Aorta (tissue), 5 donors: ENCODE measurements around the gene FOXF1. TPM values are rescaled to one million over a fixed set of nuclear protein-coding genes. Genes with fewer than 3 reads are reported as not detected.

Source experiments
- ATAC-seq: fragments of 200-7000 bp; cut with Tn5 transposase; one replicate; pipeline ENCODE4 v1.9.1; 2022; ENCODE audit warnings: moderate library complexity; ENCODE audit not compliant: low FRiP score
- DNase-seq, 2 donors: peaks; one replicate each; pipeline ENCODE4 v3.0.0-alpha.2; 2020
- H3K27ac ChIP-seq, 2 donors: one replicate each; pipeline ENCODE4 v1.5.1; 2013; ENCODE audit warnings: low read length in 2 of 2, mild to moderate bottlenecking in 2 of 2, moderate library complexity in 2 of 2, control low read depth in 1 of 2, inconsistent platforms in 1 of 2, low read depth in 1 of 2
- H3K27me3 ChIP-seq, 2 donors: one replicate each; pipeline ENCODE4 v1.6.1; 2013; ENCODE audit warnings: control low read depth in 1 of 2, low read length in 1 of 2, mild to moderate bottlenecking in 1 of 2, moderate library complexity in 1 of 2; ENCODE audit not compliant: insufficient read depth in 2 of 2, control insufficient read depth in 1 of 2
- H3K36me3 ChIP-seq, 2 donors: one replicate each; pipeline ENCODE4 v1.6.1; 2013; ENCODE audit warnings: control low read depth in 1 of 2, low read length in 1 of 2, mild to moderate bottlenecking in 1 of 2; ENCODE audit not compliant: insufficient read depth in 2 of 2, control insufficient read depth in 1 of 2
- H3K4me1 ChIP-seq, 2 donors: one replicate each; pipeline ENCODE4 v1.6.1; 2013; ENCODE audit warnings: low read length in 2 of 2, control low read depth in 1 of 2, mild to moderate bottlenecking in 1 of 2, moderate library complexity in 1 of 2; ENCODE audit not compliant: insufficient read depth in 2 of 2, control insufficient read depth in 1 of 2
- H3K4me3 ChIP-seq, 2 donors: one replicate each; pipeline ENCODE4 v1.5.1; 2013; ENCODE audit warnings: low read length in 2 of 2, control low read depth in 1 of 2, mild to moderate bottlenecking in 1 of 2
- H3K9me3 ChIP-seq: one replicate; pipeline ENCODE4 v1.6.1; 2013; ENCODE audit warnings: mild to moderate bottlenecking, low read length; ENCODE audit not compliant: control insufficient read depth
- WGBS, 2 donors: extraction: QIAGEN DNeasy Blood & Tissue Kit; methylation state at CpG; one replicate each; pipeline ENCODE4 v1.1.7; 2013; 5-methylcytosine and 5-hydroxymethylcytosine counted together
- intact Hi-C, 2 donors: fragments of 100-400 bp; cut with DNase I; formaldehyde crosslinking; loops; one replicate each; pipeline versions ENCODE4 v1.14.2 to v1.15.0; 2022
- long read RNA-seq, 2 donors: library from polyadenylated mRNA; unstranded; transcript quantifications; one replicate each; pipeline ENCODE4 v2.0.0, GENCODE V29; 2020 to 2021
- polyA plus RNA-seq, 2 donors: library from polyadenylated mRNA; stranded (reverse); fragments of 200-250 nt; gene quantifications; one replicate each; pipeline ENCODE4 v1.2.3, GENCODE V29; 2013
- total RNA-seq, 2 donors: library from RNA; stranded (reverse); fragmentation: NEBNext Ultra II Directional; extraction: Animal tissue kit (Norgen Biotek cat#: 25700); gene quantifications; one replicate each; pipeline ENCODE4 v1.2.1, GENCODE V29; 2021
- donor health status: healthy with polysubstance abuse.
- donor health status: Bipolar disorder and iron deficiency.
- donor health status: DM: no; HTN: no; CAD: no.
- donor health status: DM: no; HTN: no; CAD: no.
- donor health status: DM: yes; HTN: yes; CAD: no.

The FOXF1 gene
- total RNA-seq (1 to 10 TPM in 1 of 2 donors, under 1 TPM in 1; 0.88 to 1.8 TPM), polyA plus RNA-seq (under 1 TPM; 0.10 to 0.13 TPM)
- long read RNA-seq, donor 1, partial matches to known transcripts: 0 of 2 reads
- long read RNA-seq, donor 1, other reads (novel, unspliced or antisense): 0 of 2 reads
- long read RNA-seq, donor 2, partial matches to known transcripts: 0 of 4 reads
- long read RNA-seq, donor 2, other reads (novel, unspliced or antisense): 1 of 4 reads

DNA sequence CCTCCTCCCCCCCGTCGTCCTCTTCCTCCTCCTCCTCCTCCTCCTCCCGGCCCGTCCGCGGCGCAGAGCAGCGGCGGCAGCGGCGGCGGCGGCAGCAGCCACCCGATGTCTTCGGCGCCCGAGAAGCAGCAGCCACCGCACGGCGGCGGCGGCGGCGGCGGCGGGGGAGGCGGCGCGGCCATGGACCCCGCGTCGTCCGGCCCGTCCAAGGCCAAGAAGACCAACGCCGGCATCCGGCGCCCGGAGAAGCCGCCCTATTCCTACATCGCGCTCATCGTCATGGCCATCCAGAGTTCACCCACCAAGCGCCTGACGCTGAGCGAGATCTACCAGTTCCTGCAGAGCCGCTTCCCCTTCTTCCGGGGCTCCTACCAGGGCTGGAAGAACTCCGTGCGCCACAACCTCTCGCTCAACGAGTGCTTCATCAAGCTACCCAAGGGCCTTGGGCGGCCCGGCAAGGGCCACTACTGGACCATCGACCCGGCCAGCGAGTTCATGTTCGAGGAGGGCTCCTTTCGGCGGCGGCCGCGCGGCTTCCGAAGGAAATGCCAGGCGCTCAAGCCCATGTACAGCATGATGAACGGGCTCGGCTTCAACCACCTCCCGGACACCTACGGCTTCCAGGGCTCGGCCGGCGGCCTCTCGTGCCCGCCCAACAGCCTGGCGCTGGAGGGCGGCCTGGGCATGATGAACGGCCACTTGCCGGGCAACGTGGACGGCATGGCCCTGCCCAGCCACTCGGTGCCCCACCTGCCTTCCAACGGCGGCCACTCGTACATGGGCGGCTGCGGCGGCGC lies at the start of gene FOXF1:
TSS of gene FOXF1 (plus strand) at position 63 of the 797 bp plus-strand sequence. CDS start at position 106, 43 bp downstream.
- H3K4me1 ChIP-seq: no peaks in the 10 kb centered on the region
- 2 to 3% methylated on average over 62 to 89 of the region's 89 CpGs for WGBS, 2 donors
- H3K9me3 ChIP-seq: no peaks in the 10 kb centered on the region
- no peak within 1 kb of the TSS for H3K27ac ChIP-seq
- DNase-seq (no peak), ATAC-seq (no peak)
- no peaks in the 10 kb centered on the region for H3K27me3 ChIP-seq
- H3K4me3 ChIP-seq: peak within 1 kb of the TSS; percentile 53 to 58
- H3K36me3 ChIP-seq: no peaks in the 10 kb centered on the region
- intact Hi-C loops: no loop called here

DNA sequence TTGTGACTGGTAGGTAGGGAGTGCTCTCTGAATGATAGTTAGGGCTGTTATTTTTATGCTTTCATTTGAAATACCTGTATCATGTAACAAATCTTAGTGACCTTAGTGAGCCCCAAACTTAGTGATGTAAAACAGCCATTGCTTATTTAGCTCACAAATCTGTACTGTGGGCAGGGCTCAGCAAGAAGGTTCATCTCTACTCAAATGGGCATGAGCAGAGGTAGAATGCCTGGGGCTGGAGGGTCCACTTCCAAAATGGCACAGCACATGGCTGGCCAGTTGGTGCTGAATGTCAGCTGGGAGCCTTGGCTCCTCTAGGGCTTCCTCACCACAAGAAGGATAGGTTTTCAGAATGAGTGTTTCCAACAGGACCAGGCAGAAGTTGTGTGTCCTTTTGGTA lies 49.3 kb upstream of the FOXF1 start:
- intact Hi-C loops: no loop called here
- no peak for ATAC-seq
- no peaks in the 10 kb centered on the region for H3K27me3 ChIP-seq
- no peaks in the 10 kb centered on the region for H3K36me3 ChIP-seq
- H3K4me1 ChIP-seq: no peaks in the 10 kb centered on the region
- peaks cover 11% of the 10 kb centered on the region for H3K9me3 ChIP-seq
- no peak for DNase-seq
- H3K4me3 ChIP-seq: no peak overlapping the region
- no peak overlapping the region for H3K27ac ChIP-seq

DNA sequence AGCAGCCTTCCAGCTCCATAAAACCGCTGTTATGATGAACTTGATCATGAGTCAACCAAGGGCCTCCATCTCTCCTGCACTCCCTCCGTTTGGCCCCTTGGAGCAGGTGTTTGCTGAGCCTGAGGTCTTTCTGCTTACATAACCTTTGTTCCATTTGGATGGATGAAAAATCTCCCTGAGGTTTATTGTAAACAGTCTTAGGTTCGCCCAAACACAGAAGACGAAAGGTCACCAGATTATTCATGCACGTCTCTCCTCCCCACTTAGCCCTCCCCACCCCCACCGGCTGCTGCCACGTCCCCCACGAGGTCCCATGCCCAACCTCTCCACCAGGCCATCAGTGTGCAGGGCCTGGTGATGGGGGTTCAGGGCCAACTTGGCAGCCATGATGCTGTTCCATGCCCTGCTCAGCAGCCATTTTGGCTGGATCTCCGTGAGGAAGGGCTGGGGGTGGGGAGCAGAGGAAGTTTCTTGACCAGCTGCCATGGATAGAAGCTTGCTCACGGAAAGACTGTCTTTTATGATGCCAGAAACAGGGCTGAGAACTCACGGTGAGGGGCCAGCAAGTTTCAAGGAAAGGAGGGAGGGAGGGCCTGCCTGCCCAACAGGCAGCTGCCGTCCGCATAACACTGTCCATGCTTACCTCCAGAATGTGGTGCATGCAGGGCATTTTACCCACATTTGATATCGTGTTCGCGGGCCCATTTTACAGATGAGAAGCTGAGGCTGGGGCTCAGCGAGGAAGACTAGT lies 47.8 kb upstream of the FOXF1 start:
- ATAC-seq (no peak), DNase-seq (no peak)
- H3K4me3 ChIP-seq: no peak overlapping the region
- no peaks in the 10 kb centered on the region for H3K36me3 ChIP-seq
- no peaks in the 10 kb centered on the region for H3K27me3 ChIP-seq
- H3K9me3 ChIP-seq: peaks cover 11% of the 10 kb centered on the region
- H3K4me1 ChIP-seq: no peaks in the 10 kb centered on the region
- no peak overlapping the region for H3K27ac ChIP-seq
- WGBS, 2 donors: 58 to 67% methylated on average over 17 of the region's 17 CpGs
- intact Hi-C loops: no loop called here

DNA sequence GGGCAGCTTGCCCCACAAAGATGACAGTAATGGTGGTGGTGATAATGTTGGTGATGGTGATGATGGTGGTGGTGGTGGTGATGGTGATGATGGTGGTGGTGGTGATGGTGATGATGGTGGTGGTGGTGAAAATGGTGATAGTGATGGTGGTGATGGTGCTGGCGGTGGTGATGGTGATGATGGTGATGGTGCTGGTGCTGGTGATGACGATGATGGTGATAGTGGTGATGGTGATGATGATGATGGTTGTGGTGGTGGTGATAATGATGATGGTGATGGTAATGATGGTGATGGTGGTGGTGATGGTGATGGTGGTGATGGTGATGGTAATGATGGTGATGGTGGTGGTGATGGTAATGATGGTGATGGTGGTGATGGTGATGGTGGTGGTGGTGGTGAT lies 46.3 kb upstream of the FOXF1 start:
- ATAC-seq (no peak), DNase-seq (no peak)
- Histone ChIP-seq H3K9me3 (peaks cover 11% of the 10 kb centered on the region), H3K4me3 (no peak overlapping the region), H3K36me3 (no peaks in the 10 kb centered on the region), H3K27me3 (no peaks in the 10 kb centered on the region), H3K4me1 (no peaks in the 10 kb centered on the region), H3K27ac (no peak overlapping the region)
- 98 to 100% methylated on average over 2 of the region's 2 CpGs for WGBS, 2 donors
- intact Hi-C loops: no loop called here

DNA sequence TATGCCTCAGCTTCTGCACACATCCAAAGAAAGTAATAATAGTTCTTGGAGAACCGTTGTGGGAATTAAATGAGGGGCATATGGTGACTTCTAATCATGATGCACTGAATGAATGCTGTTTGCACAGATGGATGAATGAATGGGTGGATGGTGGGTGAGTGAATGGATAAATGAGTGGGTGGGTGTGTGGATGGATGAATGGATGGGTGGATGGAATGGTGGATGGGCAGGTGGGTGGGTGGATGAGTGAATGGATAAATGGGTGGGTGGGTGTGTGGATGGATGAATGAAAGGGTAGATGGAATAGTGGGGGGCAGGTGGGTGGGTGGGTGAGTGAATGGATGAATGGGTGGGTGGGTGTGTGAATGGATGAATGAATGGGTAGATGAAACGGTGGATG lies 44.9 kb upstream of the FOXF1 start:
- no peaks in the 10 kb centered on the region for H3K4me1 ChIP-seq
- no peak for DNase-seq
- H3K4me3 ChIP-seq: no peak overlapping the region
- intact Hi-C loops: no loop called here
- no peaks in the 10 kb centered on the region for H3K27me3 ChIP-seq
- no peak for ATAC-seq
- H3K36me3 ChIP-seq: no peaks in the 10 kb centered on the region
- H3K9me3 ChIP-seq: peaks cover 7% of the 10 kb centered on the region
- WGBS, 2 donors: 92 to 94% methylated on average over 2 of the region's 2 CpGs
- H3K27ac ChIP-seq: no peak overlapping the region

DNA sequence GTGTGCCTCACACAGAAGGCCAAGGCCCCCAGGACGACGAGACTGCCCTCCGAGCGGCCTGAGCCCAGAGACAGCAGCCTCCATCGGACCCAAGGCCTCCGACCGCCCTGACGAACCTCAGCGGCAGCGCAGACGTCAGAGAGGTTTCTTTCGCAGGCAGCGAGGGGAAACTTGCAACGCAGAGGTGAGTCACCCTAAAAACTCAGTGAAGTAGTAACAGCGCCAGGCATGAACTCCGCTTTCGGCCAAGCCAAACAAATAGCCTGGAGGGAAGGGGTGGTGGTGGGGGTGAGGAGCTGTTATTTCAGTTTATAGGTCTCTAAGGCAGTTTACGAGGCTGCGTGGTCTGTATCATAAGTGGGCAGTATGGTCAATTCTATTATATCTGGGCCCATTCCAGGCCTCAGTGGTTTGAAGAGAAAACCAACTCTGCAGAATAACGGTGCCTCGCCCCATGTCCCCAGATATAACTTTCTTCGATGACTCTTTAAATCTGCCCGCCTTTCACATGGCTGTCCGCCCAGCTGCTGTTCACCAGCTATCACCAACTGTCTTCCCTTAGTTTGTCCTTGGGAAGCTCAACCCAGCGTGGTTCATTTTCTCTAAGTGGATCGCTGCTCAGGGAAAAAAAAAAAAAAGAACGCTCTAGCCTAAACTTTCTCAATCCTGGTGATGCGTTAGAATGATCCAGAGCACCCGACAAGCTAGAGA lies 43.5 kb upstream of the FOXF1 start:
- Histone ChIP-seq H3K36me3 (no peaks in the 10 kb centered on the region), H3K27ac (no peak overlapping the region), H3K9me3 (no peaks in the 10 kb centered on the region), H3K4me3 (no peak overlapping the region), H3K27me3 (no peaks in the 10 kb centered on the region), H3K4me1 (no peaks in the 10 kb centered on the region)
- ATAC-seq (no peak), DNase-seq (no peak)
- 59 to 69% methylated on average over 29 of the region's 29 CpGs for WGBS, 2 donors
- intact Hi-C loops: no loop called here

DNA sequence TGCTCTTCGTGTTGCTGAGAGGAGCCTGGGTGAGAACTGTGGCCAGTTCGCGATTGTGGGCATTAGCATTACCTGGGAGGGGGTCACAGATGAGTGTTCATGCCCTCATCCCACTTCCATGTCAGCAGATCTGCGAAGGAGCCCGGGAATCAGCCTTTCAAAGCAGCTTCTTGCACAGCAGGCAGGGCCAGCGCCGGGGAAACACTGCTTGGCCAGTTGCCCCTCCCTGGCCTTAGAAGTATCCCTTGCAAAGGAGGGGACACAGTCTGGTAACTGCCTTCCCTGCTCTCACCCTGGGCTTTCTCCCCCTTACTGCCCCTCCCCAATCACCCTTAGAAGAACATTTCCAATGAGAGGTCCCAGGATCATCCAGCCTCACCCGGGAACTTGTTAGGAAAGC lies 42.8 kb upstream of the FOXF1 start:
- intact Hi-C loops: no loop called here

DNA sequence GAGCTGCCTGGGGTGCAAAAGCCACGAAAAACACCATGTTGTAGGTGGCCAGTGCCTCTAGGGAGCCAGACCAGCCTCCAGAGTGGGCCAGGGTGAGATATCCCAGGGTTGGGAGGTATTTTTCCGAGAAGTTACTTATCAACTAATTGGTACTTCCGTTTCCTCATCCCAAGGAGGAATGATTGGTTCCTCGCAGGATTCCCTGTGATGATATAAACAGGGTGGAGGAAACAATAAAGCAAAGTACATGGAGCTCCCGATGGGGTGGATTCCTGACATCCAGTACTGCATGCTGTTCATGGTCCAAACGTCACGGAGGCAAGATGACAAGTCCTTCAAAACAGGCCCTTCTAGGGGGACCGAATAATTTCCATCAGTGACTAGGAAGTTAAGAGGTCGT lies 39.4 kb upstream of the FOXF1 start:
- Histone ChIP-seq H3K36me3 (no peaks in the 10 kb centered on the region), H3K4me3 (no peak overlapping the region), H3K27ac (no peak overlapping the region), H3K27me3 (no peaks in the 10 kb centered on the region), H3K9me3 (peaks cover 3% of the 10 kb centered on the region), H3K4me1 (no peaks in the 10 kb centered on the region)
- WGBS, 2 donors: 70 to 77% methylated on average over 9 of the region's 9 CpGs
- ATAC-seq (no peak), DNase-seq (no peak)
- intact Hi-C loops: no loop called here

More for the DNA sequence above, 42.8 kb upstream of the FOXF1 start:
- H3K9me3 ChIP-seq: peaks cover 3% of the 10 kb centered on the region
- DNase-seq (no peak), ATAC-seq (no peak)
- H3K36me3 ChIP-seq: no peaks in the 10 kb centered on the region
- 80 to 84% methylated on average over 8 of the region's 8 CpGs for WGBS, 2 donors
- H3K4me1 ChIP-seq: no peaks in the 10 kb centered on the region
- no peaks in the 10 kb centered on the region for H3K27me3 ChIP-seq
- H3K27ac ChIP-seq: no peak overlapping the region
- H3K4me3 ChIP-seq: no peak overlapping the region
